OCI-M1 (cell line): ENCODE results near the gene PTPN11.
"Not testable (repeated sequence)": the region's sequence is repeated elsewhere in the genome, so short reads cannot be mapped to it uniquely, and the experiment has no call there.

ENCODE experiments used
- DNase-seq: peaks from one replicate; lab custom pipeline; 2025; lab: John Stamatoyannopoulos, UW

Gene PTPN11

GRCh38 chr12:112514926-112515642, 96.3 kb downstream of the PTPN11 start:
- DNase-seq, result no peak

GRCh38 chr12:112515868-112516267, 97.1 kb downstream of the PTPN11 start:
- no peak for DNase-seq

- DNase-seq, result no peak
Observed at GRCh38 chr12:112517730-112518364, 99.1 kb downstream of the PTPN11 start.

- DNase-seq, result no peak
Observed at GRCh38 chr12:112518365-112518735, 99.6 kb downstream of the PTPN11 start.

- DNase-seq, result not testable (repeated sequence)
Observed at GRCh38 chr12:112519841-112520340, 101.1 kb downstream of the PTPN11 start.

- DNase-seq, result no peak
Observed at GRCh38 chr12:112523856-112524255, 105.1 kb downstream of the PTPN11 start.

- no peak for DNase-seq
Observed at GRCh38 chr12:112524269-112524668, 105.5 kb downstream of the PTPN11 start.

GRCh38 chr12:112524676-112525425, 106.1 kb downstream of the PTPN11 start:
- DNase-seq, result peak; percentile 24

GRCh38 chr12:112525426-112525809, 106.7 kb downstream of the PTPN11 start:
- no peak for DNase-seq

- DNase-seq, result no peak
Observed at GRCh38 chr12:112527082-112527481, 108.3 kb downstream of the PTPN11 start.

GRCh38 chr12:112527501-112527900, 108.8 kb downstream of the PTPN11 start:
- no peak for DNase-seq

- DNase-seq, result no peak
Observed at GRCh38 chr12:112528521-112528920, 109.8 kb downstream of the PTPN11 start.

- no peak for DNase-seq
Observed at GRCh38 chr12:112530941-112531340, 112.2 kb downstream of the PTPN11 start.

GRCh38 chr12:112532106-112532505, 113.4 kb downstream of the PTPN11 start:
- no peak for DNase-seq

- DNase-seq, result no peak
Observed at GRCh38 chr12:112533528-112533927, 114.8 kb downstream of the PTPN11 start.

- no peak for DNase-seq
Observed at GRCh38 chr12:112535017-112535416, 116.3 kb downstream of the PTPN11 start.

GRCh38 chr12:112535637-112536366, 117.1 kb downstream of the PTPN11 start:
- no peak for DNase-seq

- no peak for DNase-seq
Observed at GRCh38 chr12:112536367-112536730, 117.6 kb downstream of the PTPN11 start.

- no peak for DNase-seq
Observed at GRCh38 chr12:112537710-112538396, 119.1 kb downstream of the PTPN11 start.

GRCh38 chr12:112538740-112539139, 120.0 kb downstream of the PTPN11 start:
- DNase-seq, result no peak

- no peak for DNase-seq
Observed at GRCh38 chr12:112539221-112539620, 120.5 kb downstream of the PTPN11 start.

- no peak for DNase-seq
Observed at GRCh38 chr12:112540021-112540420, 121.3 kb downstream of the PTPN11 start.
